GM10248 (cell line): ENCODE measurements around the gene COX8A.

Experiments used
- CTCF ChIA-PET: fragments of 300-600 bp; sonication (Branson Sonifier 250); formaldehyde crosslinking; extraction: SDS; loops from one replicate; lab custom pipeline; 2021; ENCODE audit warnings: antibody characterized with exemption; lab: Yijun Ruan, JAX
- POLR2A ChIA-PET: fragments of 350-650 bp; sonication (Branson Sonifier 250); formaldehyde crosslinking; extraction: SDS; loops from one replicate; lab custom pipeline; 2020; ENCODE audit warnings: antibody characterized with exemption; lab: Yijun Ruan, JAX
- DNase-seq: peaks from one replicate; pipeline ENCODE4 v3.0.0; 2012; ENCODE audit errors: extremely low spot score
- TF ChIP-seq, protein P1 (sequence below): IDR thresholded peaks from 2 replicates; pipeline ENCODE4 v1.5.1; 2012; ENCODE audit warnings: mild to moderate bottlenecking, low read depth; ENCODE audit errors: extremely low read depth, missing control alignments, control extremely low read depth

The COX8A gene

DNA sequence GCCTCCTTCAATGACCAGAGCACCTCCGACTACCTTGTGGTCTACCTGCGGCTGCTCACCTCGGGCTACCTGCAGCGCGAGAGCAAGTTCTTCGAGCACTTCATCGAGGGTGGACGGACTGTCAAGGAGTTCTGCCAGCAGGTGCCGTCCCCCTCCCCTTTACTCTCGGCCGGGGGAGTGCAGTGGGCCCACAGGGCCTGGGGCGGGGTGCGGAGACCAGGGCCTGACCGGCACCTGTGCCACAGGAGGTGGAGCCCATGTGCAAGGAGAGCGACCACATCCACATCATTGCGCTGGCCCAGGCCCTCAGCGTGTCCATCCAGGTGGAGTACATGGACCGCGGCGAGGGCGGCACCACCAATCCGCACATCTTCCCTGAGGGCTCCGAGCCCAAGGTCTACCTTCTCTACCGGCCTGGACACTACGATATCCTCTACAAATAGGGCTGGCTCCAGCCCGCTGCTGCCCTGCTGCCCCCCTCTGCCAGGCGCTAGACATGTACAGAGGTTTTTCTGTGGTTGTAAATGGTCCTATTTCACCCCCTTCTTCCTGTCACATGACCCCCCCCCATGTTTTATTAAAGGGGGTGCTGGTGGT is 22.8 kb downstream of the COX8A start:
- DNase-seq = no peak
- TF ChIP-seq, protein P1, sequence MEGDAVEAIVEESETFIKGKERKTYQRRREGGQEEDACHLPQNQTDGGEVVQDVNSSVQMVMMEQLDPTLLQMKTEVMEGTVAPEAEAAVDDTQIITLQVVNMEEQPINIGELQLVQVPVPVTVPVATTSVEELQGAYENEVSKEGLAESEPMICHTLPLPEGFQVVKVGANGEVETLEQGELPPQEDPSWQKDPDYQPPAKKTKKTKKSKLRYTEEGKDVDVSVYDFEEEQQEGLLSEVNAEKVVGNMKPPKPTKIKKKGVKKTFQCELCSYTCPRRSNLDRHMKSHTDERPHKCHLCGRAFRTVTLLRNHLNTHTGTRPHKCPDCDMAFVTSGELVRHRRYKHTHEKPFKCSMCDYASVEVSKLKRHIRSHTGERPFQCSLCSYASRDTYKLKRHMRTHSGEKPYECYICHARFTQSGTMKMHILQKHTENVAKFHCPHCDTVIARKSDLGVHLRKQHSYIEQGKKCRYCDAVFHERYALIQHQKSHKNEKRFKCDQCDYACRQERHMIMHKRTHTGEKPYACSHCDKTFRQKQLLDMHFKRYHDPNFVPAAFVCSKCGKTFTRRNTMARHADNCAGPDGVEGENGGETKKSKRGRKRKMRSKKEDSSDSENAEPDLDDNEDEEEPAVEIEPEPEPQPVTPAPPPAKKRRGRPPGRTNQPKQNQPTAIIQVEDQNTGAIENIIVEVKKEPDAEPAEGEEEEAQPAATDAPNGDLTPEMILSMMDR = no peak
- ChIA-PET CTCF (interaction anchor here (1.1 kb wide), 1 partner anchor 275 kb away, joined by 3 read pairs; no protein-coding TSS in a partner anchor), POLR2A (no interaction called here)

DNA sequence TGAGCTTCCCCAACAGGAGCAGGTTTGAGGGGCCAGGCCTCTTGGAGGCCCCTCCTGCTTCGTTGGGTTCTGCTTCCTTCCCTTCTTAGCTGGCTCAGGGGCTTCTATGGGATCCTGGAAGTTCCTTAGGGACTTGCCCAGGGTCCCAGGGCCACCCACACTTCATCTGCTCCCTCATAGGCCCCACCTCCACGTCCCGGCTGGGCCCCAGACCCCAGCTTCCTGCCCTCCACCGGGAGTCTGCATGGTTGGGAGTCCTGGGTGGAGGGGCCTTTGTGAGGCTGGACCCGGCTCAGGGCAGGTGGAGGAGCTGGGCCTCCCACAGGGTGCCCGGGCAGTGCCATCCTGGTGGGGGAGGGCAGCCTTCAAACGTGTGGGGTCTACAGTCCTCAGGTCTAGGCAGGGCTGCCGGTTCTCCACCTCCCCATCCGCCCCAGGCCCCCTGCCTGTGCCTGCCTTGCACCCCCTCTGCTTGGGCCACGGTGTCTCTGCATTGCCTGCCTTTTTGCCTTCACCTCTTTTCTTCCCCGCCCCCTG is 23.4 kb downstream of the COX8A start:
- DNase-seq = no peak
- TF ChIP-seq, protein P1 = no peak
- CTCF ChIA-PET = interaction anchor here (0.7 to 1.1 kb wide), 2 partner anchors 9 to 276 kb away, joined by 3 read pairs; no protein-coding TSS in a partner anchor
- POLR2A ChIA-PET = no interaction called here

DNA sequence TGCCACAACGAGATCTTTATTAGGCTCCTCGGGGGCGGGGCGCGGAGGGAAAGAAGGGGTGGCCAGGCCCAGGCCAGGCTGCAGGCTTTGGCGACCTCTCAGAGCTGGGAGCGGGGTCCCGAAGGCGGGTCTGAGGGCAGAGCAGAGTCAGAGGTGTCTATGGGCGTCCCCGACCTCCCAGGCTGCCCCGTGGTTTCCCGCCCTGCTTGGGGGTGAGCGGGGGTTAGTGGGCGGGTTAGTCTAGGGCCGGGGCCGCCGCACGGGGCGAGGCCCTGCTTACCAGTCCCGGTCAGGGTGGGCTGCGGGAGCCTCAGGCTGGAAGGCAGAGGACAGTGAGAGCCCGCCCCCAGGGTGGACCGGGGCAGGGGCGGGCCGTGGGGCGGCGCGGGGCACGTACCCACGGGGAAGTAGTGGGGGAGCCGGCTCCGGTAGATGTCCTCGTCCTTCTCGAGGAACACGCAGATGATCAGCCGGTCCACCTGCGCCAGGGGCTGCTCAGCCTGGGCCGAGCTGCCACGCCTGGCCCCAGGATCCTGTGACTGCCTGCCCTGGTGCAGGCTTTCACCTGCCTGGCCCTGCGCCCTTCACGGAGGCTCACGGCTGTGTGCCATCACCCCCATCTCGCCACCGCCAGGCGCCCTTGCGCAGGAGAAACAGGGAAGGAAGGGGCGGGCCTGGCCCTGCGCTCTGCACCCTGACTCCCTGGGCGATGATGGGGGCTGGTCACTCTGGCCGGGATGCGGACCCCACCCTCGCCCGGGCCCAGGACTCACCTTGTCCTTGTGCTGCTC is 24.3 kb downstream of the COX8A start:
- ChIA-PET POLR2A (no interaction called here), CTCF (interaction anchor here (0.7 to 4.6 kb wide), 13 partner anchors 8 to 304 kb away, joined by 3 to 135 read pairs (median 5); partner anchors contain the start of gene ESRRA)
- no peak for DNase-seq
- TF ChIP-seq, protein P1 = no peak

DNA sequence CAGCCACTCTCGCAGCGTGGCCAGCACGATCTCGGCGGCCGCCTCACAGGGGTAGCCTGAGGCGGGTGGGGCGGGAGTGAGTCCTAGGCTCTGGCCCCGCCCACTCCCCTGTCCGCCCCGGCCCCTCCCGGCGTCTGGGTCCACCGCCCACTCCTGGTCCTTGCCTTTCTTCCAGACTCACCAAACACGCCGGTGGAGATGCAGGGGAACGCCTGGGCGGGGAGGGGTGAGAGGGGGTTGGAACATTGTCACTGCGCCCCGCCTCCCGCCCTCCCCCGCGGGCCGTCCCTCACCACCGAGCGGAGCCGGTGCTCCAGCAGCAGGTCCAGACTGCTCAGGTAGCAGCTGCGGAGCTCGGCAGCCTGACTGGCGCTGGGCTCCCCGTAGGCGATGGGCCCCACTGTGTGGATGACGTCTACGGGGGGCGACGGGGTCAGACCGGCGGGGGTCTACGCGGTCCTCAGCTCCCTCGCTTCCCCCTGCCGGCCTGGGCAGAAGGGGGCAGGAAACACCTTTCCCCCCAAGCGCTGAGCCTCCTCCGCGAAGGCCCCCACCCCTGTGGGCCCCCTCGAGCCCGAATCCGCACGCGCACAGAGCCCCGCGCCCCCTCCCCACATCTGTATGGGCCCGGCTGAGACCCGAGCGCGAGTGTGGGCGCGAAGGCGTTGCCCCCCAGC is 25.1 kb downstream of the COX8A start:
- TF ChIP-seq, protein P1 = no peak
- ChIA-PET CTCF (interaction anchor here (0.7 to 4.6 kb wide), 28 partner anchors 9 to 349 kb away, joined by 3 to 135 read pairs (median 4); partner anchors contain the start of genes ESRRA, FERMT3 and STIP1), POLR2A (interaction anchor here (0.6 to 1.2 kb wide), 2 partner anchors 182 to 185 kb away, joined by 3 to 4 read pairs; no protein-coding TSS in a partner anchor)
- peak; percentile 78 for DNase-seq

DNA sequence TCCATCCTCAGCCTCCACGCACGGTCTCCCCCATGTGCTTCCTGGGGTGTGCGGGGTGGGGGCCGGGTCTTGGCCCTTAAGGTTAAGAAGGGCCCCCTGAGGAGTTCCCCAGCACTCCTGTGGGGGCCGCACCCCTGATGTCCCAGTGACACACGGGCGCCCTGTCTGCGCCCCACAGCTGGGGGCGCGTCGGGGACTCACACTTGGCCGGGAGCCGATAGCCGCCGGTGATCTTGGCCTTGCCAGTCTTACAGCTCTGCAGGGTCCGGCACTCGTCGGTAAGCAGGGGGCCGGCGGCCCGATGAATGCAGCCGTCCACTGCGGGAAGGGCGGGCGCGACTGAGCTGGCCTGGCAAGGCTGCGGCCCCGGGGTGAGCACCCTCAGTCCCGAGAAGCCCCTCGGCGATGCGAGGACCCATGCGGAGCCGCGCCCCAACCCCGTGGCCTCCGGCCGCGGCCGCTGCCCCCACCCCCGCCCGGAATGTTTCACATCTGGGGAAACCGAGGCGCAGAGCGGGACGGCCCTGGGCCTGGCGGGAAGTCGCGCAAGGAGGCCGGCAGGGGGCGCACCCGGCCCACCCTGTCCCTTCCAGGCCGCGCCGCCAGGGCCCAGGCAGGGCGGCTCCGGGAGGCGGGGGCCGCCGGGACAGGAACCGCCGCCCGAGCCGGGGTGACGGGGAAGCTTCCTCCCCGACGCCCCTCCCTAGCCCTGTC is 25.8 kb downstream of the COX8A start:
- POLR2A ChIA-PET = interaction anchor here (0.6 to 1.2 kb wide), 2 partner anchors 181 to 184 kb away, joined by 3 to 4 read pairs; no protein-coding TSS in a partner anchor
- TF ChIP-seq, protein P1 = peak; percentile 87
- DNase-seq = peak; percentile 90
- CTCF ChIA-PET = interaction anchor here (0.6 to 4.6 kb wide), 43 partner anchors 8 to 350 kb away, joined by 3 to 135 read pairs (median 3); partner anchors contain the start of genes ESRRA, FERMT3 and STIP1
